HCT116 (cell line): Measurements from ENCODE around the gene SFXN4. TPM values are rescaled to one million over a fixed set of nuclear protein-coding genes. Genes with fewer than 3 reads are reported as not detected.
A peak's percentile ranks its signal among the peaks of the same experiment; 100 is the strongest.

Source experiments
- ATAC-seq: fragments of 200-7000 bp; cut with Tn5 transposase; 2 replicates; pipeline ENCODE4 v1.9.1; 2020; ENCODE audit warnings: mild to moderate bottlenecking, moderate library complexity
- BruUV-seq: library from RNA; stranded (reverse); fragments of 400-500 nt; replicated peaks from 2 replicates; lab custom pipeline; 2021; lab: Mats Ljungman, UMichigan
- CTCF ChIA-PET: fragments of 300-600 bp; sonication (Branson Sonifier 250); formaldehyde crosslinking; loops from one replicate; lab custom pipeline; 2021; ENCODE audit warnings: antibody characterized with exemption; lab: Charles Lee
- POLR2A ChIA-PET: fragments of 300-600, 350-600 bp; sonication (Branson Sonifier 250); formaldehyde crosslinking; loops from one replicate; lab custom pipeline; 2021; ENCODE audit warnings: antibody characterized with exemption; lab: Charles Lee
- RAD21 ChIA-PET, 2 experiments: fragments of 300-600 bp; sonication (Branson Sonifier 250); formaldehyde crosslinking; loops; one replicate each; lab custom pipeline; 2023; ENCODE audit warnings: low total read pairs in 2 of 2; ENCODE audit not compliant: uncharacterized antibody in 2 of 2, unreplicated experiment in 2 of 2, low non-redundant PET in 1 of 2; lab: Charles Lee
- DNase-seq: peaks from one replicate; pipeline ENCODE4 v3.0.0-alpha.2; 2010; ENCODE audit warnings: low read depth, low spot score
- H2AFZ ChIP-seq: fragments of 200-600 bp; shearing (Covaris generic), sonication (generic); 2 replicates; pipeline ENCODE4 v1.6.1; 2017; ENCODE audit warnings: low read depth, mixed run types, mixed read lengths, antibody characterized with exemption, low read length; ENCODE audit not compliant: poor library complexity, severe bottlenecking
- H3K27ac ChIP-seq: 2 replicates; pipeline ENCODE4 v1.5.1; 2012; ENCODE audit warnings: low read depth, low read length
- H3K27me3 ChIP-seq: fragments of 200-600 bp; sonication (generic); 2 replicates; pipeline ENCODE4 v1.6.1; 2016; ENCODE audit warnings: mixed run types, low read length, mixed read lengths; ENCODE audit not compliant: insufficient read depth
- H3K36me3 ChIP-seq, 2 experiments: fragments of 200-500 bp in 1 of 2; fragments of 200-600 bp in 1 of 2; sonication (Bioruptor generic) in 1 of 2; sonication (generic) in 1 of 2; 2 replicates each; pipeline versions ENCODE4 v1.5.1 to v1.6.1; 2014 to 2016; ENCODE audit warnings: low read length in 2 of 2, inconsistent platforms in 1 of 2, mixed read lengths in 1 of 2, mixed run types in 1 of 2; ENCODE audit not compliant: insufficient read depth in 2 of 2, control insufficient read depth in 1 of 2
- H3K4me1 ChIP-seq, 2 experiments: fragments of 200-600 bp in 1 of 2; sonication (generic) in 1 of 2; 2 replicates each; pipeline versions ENCODE4 v1.5.1 to v1.6.1; 2012 to 2017; ENCODE audit warnings: low read length in 2 of 2, inconsistent platforms in 1 of 2, mild to moderate bottlenecking in 1 of 2, mixed read lengths in 1 of 2, mixed run types in 1 of 2, moderate library complexity in 1 of 2; ENCODE audit not compliant: insufficient read depth in 2 of 2, control insufficient read depth in 1 of 2
- H3K4me2 ChIP-seq: fragments of 200-600 bp; sonication (generic); 2 replicates; pipeline ENCODE4 v1.6.1; 2017; ENCODE audit warnings: mixed run types, low read length, mixed read lengths
- H3K4me3 ChIP-seq, 2 experiments: fragments of 200-600 bp in 1 of 2; sonication (generic) in 1 of 2; replicated peaks in 1 of 2; 2 replicates each; pipeline ENCODE4 v1.5.1; 2011 to 2016; ENCODE audit warnings: low read length in 2 of 2, control low read depth in 1 of 2, low read depth in 1 of 2, mild to moderate bottlenecking in 1 of 2, mixed read lengths in 1 of 2, mixed run types in 1 of 2
- H3K79me2 ChIP-seq: fragments of 200-600 bp; sonication (generic); 2 replicates; pipeline ENCODE4 v1.6.1; 2017; ENCODE audit warnings: mild to moderate bottlenecking, mixed run types, low read length, moderate library complexity, mixed read lengths; ENCODE audit not compliant: insufficient read depth
- H3K9ac ChIP-seq: fragments of 200-600 bp; sonication (generic); 2 replicates; pipeline ENCODE4 v1.6.1; 2016; ENCODE audit warnings: low read length, mixed read lengths
- H3K9me2 ChIP-seq: fragments of 200-600 bp; sonication (generic), shearing (Covaris generic); 2 replicates; pipeline ENCODE4 v1.6.1; 2017; ENCODE audit warnings: mixed run types, mild to moderate bottlenecking, moderate library complexity; ENCODE audit not compliant: insufficient read depth
- H3K9me3 ChIP-seq, 2 experiments: fragments of 200-500 bp in 1 of 2; fragments of 200-600 bp in 1 of 2; sonication (Bioruptor generic) in 1 of 2; sonication (generic) in 1 of 2; 2 replicates each; pipeline ENCODE4 v1.6.1; 2014 to 2017; ENCODE audit warnings: low read length in 2 of 2, mixed read lengths in 2 of 2, inconsistent platforms in 1 of 2, low read depth in 1 of 2, mild to moderate bottlenecking in 1 of 2, mixed run types in 1 of 2, moderate library complexity in 1 of 2; ENCODE audit not compliant: control insufficient read depth in 1 of 2, insufficient read depth in 1 of 2
- H4K20me1 ChIP-seq: fragments of 200-600 bp; sonication (generic), shearing (Covaris generic); 2 replicates; pipeline ENCODE4 v1.6.1; 2017; ENCODE audit warnings: mixed run types, mild to moderate bottlenecking, moderate library complexity; ENCODE audit not compliant: insufficient read depth
- EGR1 ChIP-seq: IDR thresholded peaks from 2 replicates; pipeline ENCODE4 v1.6.1; 2012; ENCODE audit warnings: low read depth
- FOSL1 ChIP-seq: IDR thresholded peaks from 2 replicates; pipeline ENCODE4 v1.6.1; 2012; ENCODE audit warnings: low read depth
- POLR2A ChIP-seq: IDR thresholded peaks from 2 replicates; pipeline ENCODE4 v1.7.0; 2011; ENCODE audit warnings: borderline replicate concordance; ENCODE audit not compliant: insufficient read depth, insufficient read length; ENCODE audit errors: extremely low read depth
- intact Hi-C: fragments of 100-400 bp; cut with micrococcal nuclease; formaldehyde crosslinking; loops from 2 replicates; pipeline ENCODE4 v1.10.0; 2022
- total RNA-seq: library from RNA; stranded (reverse); gene quantifications from one replicate; pipeline ENCODE4 v1.2.1, GENCODE V29; 2021; ENCODE audit not compliant: unreplicated experiment

SFXN4 gene
- total RNA-seq, 1 experiment from 2014 or later, result 58.2 TPM

DNA sequence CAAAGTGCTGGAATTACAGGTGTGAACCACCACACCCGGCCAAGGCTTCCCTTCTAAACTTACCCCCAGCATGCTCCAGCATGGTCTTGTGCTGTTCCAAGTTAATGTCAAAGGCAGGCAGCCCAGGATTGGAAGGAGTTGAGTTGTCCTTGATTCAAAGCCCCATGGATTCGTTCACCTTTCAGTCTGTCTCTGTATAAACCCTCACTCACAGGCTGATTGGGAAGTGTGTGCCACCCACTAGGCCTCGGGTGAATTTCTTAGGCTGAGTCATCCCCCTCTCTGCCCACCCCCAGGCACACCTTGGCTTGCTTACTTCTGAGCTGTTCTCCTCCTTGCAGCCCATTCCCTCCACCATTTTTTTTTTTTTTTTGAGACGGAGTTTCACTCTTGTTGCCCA lies 26.4 kb upstream of the SFXN4 start:
- H2AFZ ChIP-seq, result no peak overlapping the region
- H3K27me3 ChIP-seq, result no peaks in the 10 kb centered on the region
- H3K79me2 ChIP-seq, result no peaks in the 10 kb centered on the region
- intact Hi-C loops, result loop anchor here (10.0 kb wide), 1 partner anchor 663 kb away; no protein-coding TSS in a partner anchor
- ATAC-seq (peak; percentile 64), DNase-seq (peak; percentile 51)
- POLR2A ChIA-PET, result no interaction called here
- TF ChIP-seq FOSL1, result peak; percentile 22; the same call in 1 of the 2 replicates
- no peak for TF ChIP-seq EGR1
- BruUV-seq, result no TSS peak
- RAD21 ChIA-PET, result no interaction called here
- H3K9ac ChIP-seq, result no peak overlapping the region
- peak overlapping the region; percentile 33 for H3K4me2 ChIP-seq
- no peaks in the 10 kb centered on the region for H4K20me1 ChIP-seq
- no peak overlapping the region for H3K27ac ChIP-seq
- peaks cover 3 to 27% of the 10 kb centered on the region in 2 experiments; a peak in 3 of 4 replicates for H3K4me1 ChIP-seq
- H3K9me2 ChIP-seq, result no peaks in the 10 kb centered on the region
- no peaks in the 10 kb centered on the region for H3K36me3 ChIP-seq
- CTCF ChIA-PET, result interaction anchor here (1.1 to 1.5 kb wide), 2 partner anchors 15 to 253 kb away, joined by 3 read pairs; partner anchors contain the start of gene GRK5
- H3K4me3 ChIP-seq, result no peak overlapping the region
- no peaks in the 10 kb centered on the region for H3K9me3 ChIP-seq

DNA sequence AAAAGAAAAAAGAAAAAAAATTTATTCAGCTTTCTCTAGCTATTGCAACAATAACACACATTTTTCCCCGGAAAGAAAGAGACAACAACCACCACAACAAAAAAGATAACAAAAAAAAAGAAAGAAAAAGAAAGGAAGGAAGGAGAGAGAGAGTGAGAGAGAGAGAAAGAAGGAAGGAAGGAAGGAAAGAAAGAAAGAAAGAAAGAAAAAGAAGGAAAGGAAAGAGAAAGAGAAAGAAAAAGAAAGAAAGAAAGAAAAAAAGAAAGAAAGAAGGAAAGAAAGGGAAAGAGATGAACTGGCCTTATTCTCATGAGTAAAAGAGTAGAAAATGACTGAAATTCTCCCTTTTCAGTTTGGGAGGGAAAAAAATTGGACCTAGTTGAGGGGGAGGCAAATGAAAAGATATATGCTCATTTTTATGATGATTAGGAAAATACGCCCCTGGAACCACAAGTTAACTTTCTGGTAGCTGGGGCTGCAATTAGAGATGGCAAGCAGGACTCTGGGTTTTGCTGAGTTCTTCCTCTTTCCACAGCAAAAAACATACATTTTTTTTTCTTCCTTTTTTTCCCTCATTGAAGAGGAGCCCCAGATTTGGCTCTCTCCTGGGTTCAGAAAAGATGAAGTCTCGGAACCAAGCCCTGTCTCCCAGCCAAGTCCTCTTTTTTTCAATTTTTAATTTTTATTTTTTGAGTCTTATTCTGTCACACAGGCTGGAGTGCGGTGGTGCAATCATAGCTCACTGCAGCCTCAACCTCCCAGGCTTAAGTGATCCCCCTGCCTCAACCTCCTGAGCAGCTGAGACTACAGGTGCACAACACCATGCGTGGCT lies 25.7 kb upstream of the SFXN4 start:
- no TSS peak for BruUV-seq
- POLR2A ChIA-PET, result no interaction called here
- Histone ChIP-seq H3K9ac (peak overlapping the region; percentile 27), H3K27ac (no peak overlapping the region), H3K4me3 (no peak overlapping the region), H3K36me3 (no peaks in the 10 kb centered on the region), H3K9me2 (no peaks in the 10 kb centered on the region), H3K9me3 (no peaks in the 10 kb centered on the region), H4K20me1 (no peaks in the 10 kb centered on the region), H3K4me2 (peak overlapping the region; percentile 55), H3K4me1 (peaks cover 3 to 27% of the 10 kb centered on the region in 2 experiments; a peak in 3 of 4 replicates), H3K79me2 (no peaks in the 10 kb centered on the region), H3K27me3 (no peaks in the 10 kb centered on the region), H2AFZ (no peak overlapping the region)
- RAD21 ChIA-PET, result interaction anchor here in 1 of 2 experiments (1.7 kb wide), 1 partner anchor 8 kb away, joined by 6 read pairs; no protein-coding TSS in a partner anchor
- CTCF ChIA-PET, result interaction anchor here (0.6 to 3.9 kb wide), 7 partner anchors 8 to 648 kb away, joined by 3 to 36 read pairs (median 3); partner anchors contain the start of gene GRK5
- intact Hi-C loops, result loop anchor here (10.0 kb wide), 1 partner anchor 664 kb away; no protein-coding TSS in a partner anchor
- no peak for ATAC-seq
- DNase-seq, result no peak
- no peak for TF ChIP-seq FOSL1
- TF ChIP-seq POLR2A, result no peak
